ENCODE results near the gene ZBTB17.

- TF ChIP-seq BRCA1 (IDR thresholded peaks at IDR 0.05; ENCODE audit: low read depth, low read length) = no peak
- TF ChIP-seq POLR2A (IDR thresholded peaks at IDR 0.05; ENCODE audit: control extremely low read depth in 1 of 2, low read depth in 2 of 2, low read length in 2 of 2) = no peak
- TF ChIP-seq POLR2AphosphoS5 (IDR thresholded peaks at IDR 0.05; ENCODE audit: low read depth, low read length) = no peak
- TF ChIP-seq, protein P1, sequence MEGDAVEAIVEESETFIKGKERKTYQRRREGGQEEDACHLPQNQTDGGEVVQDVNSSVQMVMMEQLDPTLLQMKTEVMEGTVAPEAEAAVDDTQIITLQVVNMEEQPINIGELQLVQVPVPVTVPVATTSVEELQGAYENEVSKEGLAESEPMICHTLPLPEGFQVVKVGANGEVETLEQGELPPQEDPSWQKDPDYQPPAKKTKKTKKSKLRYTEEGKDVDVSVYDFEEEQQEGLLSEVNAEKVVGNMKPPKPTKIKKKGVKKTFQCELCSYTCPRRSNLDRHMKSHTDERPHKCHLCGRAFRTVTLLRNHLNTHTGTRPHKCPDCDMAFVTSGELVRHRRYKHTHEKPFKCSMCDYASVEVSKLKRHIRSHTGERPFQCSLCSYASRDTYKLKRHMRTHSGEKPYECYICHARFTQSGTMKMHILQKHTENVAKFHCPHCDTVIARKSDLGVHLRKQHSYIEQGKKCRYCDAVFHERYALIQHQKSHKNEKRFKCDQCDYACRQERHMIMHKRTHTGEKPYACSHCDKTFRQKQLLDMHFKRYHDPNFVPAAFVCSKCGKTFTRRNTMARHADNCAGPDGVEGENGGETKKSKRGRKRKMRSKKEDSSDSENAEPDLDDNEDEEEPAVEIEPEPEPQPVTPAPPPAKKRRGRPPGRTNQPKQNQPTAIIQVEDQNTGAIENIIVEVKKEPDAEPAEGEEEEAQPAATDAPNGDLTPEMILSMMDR (IDR thresholded peaks at IDR 0.05; ENCODE audit: control extremely low read depth in 1 of 3, insufficient read depth in 1 of 3, low read depth in 1 of 3, low read length in 3 of 3) = no peak
- no peak for TF ChIP-seq CBX5 (IDR thresholded peaks at IDR 0.05; ENCODE audit: low read depth, low read length)
- no peak for TF ChIP-seq MAFK (IDR thresholded peaks at IDR 0.05; ENCODE audit: low read depth, low read length)
- no peak for TF ChIP-seq EP300 (IDR thresholded peaks at IDR 0.05; ENCODE audit: borderline replicate concordance in 1 of 2, low read depth in 2 of 2, low read length in 2 of 2)
- no peak for TF ChIP-seq NRF1 (IDR thresholded peaks at IDR 0.05; ENCODE audit: low read depth, low read length)
- TF ChIP-seq RNF2 (IDR thresholded peaks at IDR 0.05; ENCODE audit: borderline replicate concordance, low read depth, low read length, missing control alignments, poor library complexity, severe bottlenecking) = no peak
- TF ChIP-seq GABPA (IDR thresholded peaks at IDR 0.05; ENCODE audit: borderline replicate concordance, insufficient read depth, low read length) = no peak
- TF ChIP-seq TAF1 (IDR thresholded peaks at IDR 0.05; ENCODE audit: low read depth, low read length) = no peak
- TF ChIP-seq, protein P2, sequence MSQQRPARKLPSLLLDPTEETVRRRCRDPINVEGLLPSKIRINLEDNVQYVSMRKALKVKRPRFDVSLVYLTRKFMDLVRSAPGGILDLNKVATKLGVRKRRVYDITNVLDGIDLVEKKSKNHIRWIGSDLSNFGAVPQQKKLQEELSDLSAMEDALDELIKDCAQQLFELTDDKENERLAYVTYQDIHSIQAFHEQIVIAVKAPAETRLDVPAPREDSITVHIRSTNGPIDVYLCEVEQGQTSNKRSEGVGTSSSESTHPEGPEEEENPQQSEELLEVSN (IDR thresholded peaks at IDR 0.05) = no peak
- TF ChIP-seq EGR1 (IDR thresholded peaks at IDR 0.05; ENCODE audit: borderline replicate concordance, low read depth, low read length) = no peak
- TF ChIP-seq KDM1A (IDR thresholded peaks at IDR 0.05; ENCODE audit: borderline replicate concordance, low read length) = no peak
These were observed 44.5 kb downstream of the ZBTB17 start for GRCh38 chr1:15931401-15931800.

Data from H1 (cell line).